HG03066 (cell line): ENCODE data around the gene FTCD.
"Not testable (repeated sequence)": the region's sequence is repeated elsewhere in the genome, so short reads cannot be mapped to it uniquely, and the experiment has no call there.

Source experiments
- ATAC-seq: cut with Tn5 transposase; IDR thresholded peaks from one replicate; pipeline ENCODE4 v1.9.1; 2021; ENCODE audit warnings: low read depth; ENCODE audit not compliant: unreplicated experiment

FTCD gene

GRCh38 chr21:46113497-46114176, 41.7 kb downstream of the FTCD start:
- no peak for ATAC-seq

- ATAC-seq, result no peak
Measured at GRCh38 chr21:46112725-46113215, 42.6 kb downstream of the FTCD start.

GRCh38 chr21:46111857-46112724, 43.3 kb downstream of the FTCD start:
- no peak for ATAC-seq

GRCh38 chr21:46111193-46111571, 44.2 kb downstream of the FTCD start:
- no peak for ATAC-seq

- ATAC-seq, result no peak
Measured at GRCh38 chr21:46110499-46111192, 44.7 kb downstream of the FTCD start.

GRCh38 chr21:46109313-46110221, 45.8 kb downstream of the FTCD start:
- no peak for ATAC-seq

GRCh38 chr21:46108827-46109312, 46.5 kb downstream of the FTCD start:
- ATAC-seq, result no peak

- not testable (repeated sequence) for ATAC-seq
Measured at GRCh38 chr21:46107376-46107775, 48.0 kb downstream of the FTCD start.

GRCh38 chr21:46104104-46104503, 51.3 kb downstream of the FTCD start:
- no peak for ATAC-seq

GRCh38 chr21:46100906-46101305, 54.5 kb downstream of the FTCD start:
- ATAC-seq, result no peak

- no peak for ATAC-seq
Measured at GRCh38 chr21:46100426-46100825, 55.0 kb downstream of the FTCD start.

- no peak for ATAC-seq
Measured at GRCh38 chr21:46100020-46100419, 55.4 kb downstream of the FTCD start.

GRCh38 chr21:46099476-46099875, 55.9 kb downstream of the FTCD start:
- ATAC-seq, result no peak

- ATAC-seq, result no peak
Measured at GRCh38 chr21:46098303-46099141, 56.9 kb downstream of the FTCD start.

- no peak for ATAC-seq
Measured at GRCh38 chr21:46097336-46098293, 57.8 kb downstream of the FTCD start, which contains the start of gene COL6A2. TSS of gene COL6A2 (plus strand) at chr21:46098112.

GRCh38 chr21:46096596-46097335, 58.6 kb downstream of the FTCD start:
- no peak for ATAC-seq
